BLaER1 (cell line): ENCODE data around the gene TCF12.

ENCODE experiments used
- H3K27ac ChIP-seq: shearing (Covaris generic); formaldehyde crosslinking; 2 replicates; pipeline ENCODE4 v1.8.1; 2022
- H3K27me3 ChIP-seq: shearing (Covaris generic); formaldehyde crosslinking; 2 replicates; pipeline ENCODE4 v1.8.1; 2022
- H3K36me3 ChIP-seq: shearing (Covaris generic); formaldehyde crosslinking; 2 replicates; pipeline ENCODE4 v1.8.1; 2022
- H3K4me1 ChIP-seq: shearing (Covaris generic); formaldehyde crosslinking; 2 replicates; pipeline ENCODE4 v1.8.1; 2022
- H3K4me2 ChIP-seq: shearing (Covaris generic); formaldehyde crosslinking; 2 replicates; pipeline ENCODE4 v1.8.1; 2022
- H3K4me3 ChIP-seq: shearing (Covaris generic); formaldehyde crosslinking; 2 replicates; pipeline ENCODE4 v1.8.1; 2022
- H3K9ac ChIP-seq: shearing (Covaris generic); formaldehyde crosslinking; 2 replicates; pipeline ENCODE4 v1.8.1; 2022
- H3K9me3 ChIP-seq: shearing (Covaris generic); formaldehyde crosslinking; 2 replicates; pipeline ENCODE4 v1.8.1; 2022
- H4K20me1 ChIP-seq: shearing (Covaris generic); formaldehyde crosslinking; 2 replicates; pipeline ENCODE4 v1.8.1; 2022
- Cebpa-rat ChIP-seq: shearing (Covaris generic); IDR thresholded peaks from 2 replicates; pipeline ENCODE4 v1.8.1; 2022

The TCF12 gene

GRCh38 chr15:57019496-57020160, 101.2 kb downstream of the TCF12 start:
- no peak overlapping the region for H3K27ac ChIP-seq
- H3K4me3 ChIP-seq = no peak overlapping the region
- H3K27me3 ChIP-seq = no peaks in the 10 kb centered on the region
- peaks cover 22% of the 10 kb centered on the region for H3K9me3 ChIP-seq
- no peak for TF ChIP-seq Cebpa-rat
- no peak overlapping the region for H3K4me2 ChIP-seq
- H3K36me3 ChIP-seq = peaks cover 41% of the 10 kb centered on the region
- no peak overlapping the region for H3K9ac ChIP-seq
- no peaks in the 10 kb centered on the region for H3K4me1 ChIP-seq
- peaks cover 71% of the 10 kb centered on the region for H4K20me1 ChIP-seq

DNA sequence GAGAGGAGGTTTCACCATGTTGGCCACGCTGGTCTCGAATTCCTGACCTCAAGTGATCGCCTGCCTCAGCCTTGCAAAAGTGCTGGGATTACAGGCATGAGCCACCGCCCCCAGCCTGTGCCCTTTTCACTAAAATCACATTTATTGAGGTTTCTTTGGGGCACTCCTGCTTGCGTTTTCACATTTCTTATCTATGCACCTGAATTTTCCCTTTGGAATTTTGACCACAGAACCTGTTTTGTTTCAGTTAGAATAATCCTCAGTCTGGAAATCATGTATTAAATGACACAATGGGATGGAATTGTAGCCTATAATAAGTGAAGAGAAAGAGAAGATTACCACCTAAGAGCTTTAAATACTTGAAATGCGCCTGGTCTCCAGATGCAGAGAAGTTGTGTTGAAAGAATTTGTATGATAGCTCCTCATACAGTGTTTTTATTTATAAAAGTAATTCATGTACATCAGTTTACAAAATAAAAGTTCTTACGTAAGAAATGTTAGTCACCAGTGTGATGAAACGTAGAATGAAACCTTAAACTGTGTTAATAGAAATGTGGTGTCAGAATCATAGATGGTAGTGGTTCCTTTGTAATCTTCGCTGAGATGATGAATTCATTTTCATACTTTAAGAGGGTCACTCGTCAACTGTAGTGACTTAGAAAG, 107.0 kb downstream of the TCF12 start:
- peaks cover 37% of the 10 kb centered on the region for H3K36me3 ChIP-seq
- H3K4me3 ChIP-seq = no peak overlapping the region
- H3K9ac ChIP-seq = no peak overlapping the region
- no peaks in the 10 kb centered on the region for H3K4me1 ChIP-seq
- peaks cover 28% of the 10 kb centered on the region for H3K9me3 ChIP-seq
- no peak overlapping the region for H3K27ac ChIP-seq
- no peaks in the 10 kb centered on the region for H3K27me3 ChIP-seq
- no peak overlapping the region for H3K4me2 ChIP-seq
- TF ChIP-seq Cebpa-rat = no peak
- H4K20me1 ChIP-seq = peaks cover 68% of the 10 kb centered on the region

- Histone ChIP-seq H3K27me3 (no peaks in the 10 kb centered on the region), H3K4me3 (no peak overlapping the region), H3K9me3 (peaks cover 25% of the 10 kb centered on the region), H3K9ac (no peak overlapping the region), H3K27ac (no peak overlapping the region), H4K20me1 (peaks cover 70% of the 10 kb centered on the region), H3K4me2 (no peak overlapping the region), H3K4me1 (0 out of 2 replicates have a peak, but pooled peaks cover under 1% of the 10 kb centered on the region), H3K36me3 (peaks cover 35% of the 10 kb centered on the region)
- TF ChIP-seq Cebpa-rat = no peak
These were observed 107.7 kb downstream of the TCF12 start for GRCh38 chr15:57026016-57026592.

DNA sequence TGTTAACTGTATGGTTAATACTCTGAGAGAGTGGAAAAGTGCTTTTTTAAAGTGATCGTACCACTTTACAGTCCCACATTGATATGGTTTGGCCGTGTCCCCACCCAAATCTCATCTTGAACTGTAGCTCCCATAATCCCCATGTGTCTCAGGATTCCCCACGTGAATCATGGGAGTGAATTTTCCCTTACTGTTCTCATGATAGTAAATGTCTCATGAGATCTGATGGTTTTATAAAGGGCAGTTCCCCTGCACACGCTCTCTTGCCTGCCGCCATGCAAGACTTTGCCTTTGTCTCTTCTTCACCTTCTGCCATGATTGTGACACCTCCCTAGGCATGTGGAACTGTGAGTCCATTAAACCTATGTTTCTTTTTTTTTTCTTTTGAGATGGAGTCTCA, 109.2 kb downstream of the TCF12 start:
- Histone ChIP-seq H3K9me3 (peaks cover 18% of the 10 kb centered on the region), H3K4me2 (no peak overlapping the region), H3K27ac (no peak overlapping the region), H3K4me1 (peaks cover 9% of the 10 kb centered on the region; the same call in 1 of the 2 replicates), H3K36me3 (peaks cover 27% of the 10 kb centered on the region), H3K9ac (no peak overlapping the region), H4K20me1 (peaks cover 82% of the 10 kb centered on the region), H3K4me3 (no peak overlapping the region), H3K27me3 (no peaks in the 10 kb centered on the region)
- TF ChIP-seq Cebpa-rat = no peak

DNA sequence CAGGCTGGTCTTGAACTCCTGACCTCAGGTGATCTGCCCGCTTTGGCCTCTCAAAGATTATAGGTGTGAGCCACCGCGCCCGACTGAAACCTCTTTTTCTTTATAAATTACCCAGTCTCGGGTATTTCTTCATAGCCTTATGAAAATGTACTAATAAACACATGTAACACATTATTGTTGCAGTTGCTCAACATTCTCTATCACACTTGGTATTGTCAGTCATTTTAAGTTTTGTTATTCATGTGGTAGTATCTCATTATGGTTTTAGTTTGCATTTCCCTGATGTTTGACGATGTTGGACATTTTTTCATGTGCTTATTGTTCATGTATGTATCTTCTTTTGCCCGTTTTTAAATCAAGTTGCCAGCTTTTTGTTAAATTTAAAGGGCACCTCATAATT, 109.7 kb downstream of the TCF12 start:
- Histone ChIP-seq H3K9me3 (peaks cover 18% of the 10 kb centered on the region), H3K27me3 (no peaks in the 10 kb centered on the region), H3K4me2 (no peak overlapping the region), H3K27ac (no peak overlapping the region), H3K4me1 (peaks cover 9% of the 10 kb centered on the region; the same call in 1 of the 2 replicates), H3K4me3 (no peak overlapping the region), H3K9ac (no peak overlapping the region), H4K20me1 (peaks cover 85% of the 10 kb centered on the region), H3K36me3 (peaks cover 27% of the 10 kb centered on the region)
- no peak for TF ChIP-seq Cebpa-rat

DNA sequence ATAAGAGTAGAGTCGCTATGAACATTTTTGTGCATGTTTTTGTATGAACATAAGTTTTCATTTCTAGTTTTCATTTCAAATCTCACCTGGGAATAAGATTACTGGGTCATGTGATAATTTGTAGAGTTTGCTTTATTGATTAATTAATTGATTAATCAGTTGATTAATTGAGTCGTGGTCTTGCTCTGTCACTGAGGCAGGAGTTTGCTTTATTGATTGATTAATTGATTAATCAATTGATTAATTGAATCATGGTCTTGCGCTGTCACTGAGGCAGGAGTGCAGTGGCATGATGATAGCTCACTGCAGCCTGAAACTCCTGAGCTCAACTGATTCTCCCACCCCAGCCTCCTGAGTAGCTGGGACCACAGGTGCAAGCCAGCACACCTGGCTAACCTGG, 111.6 kb downstream of the TCF12 start:
- Histone ChIP-seq H3K27ac (no peak overlapping the region), H3K27me3 (no peaks in the 10 kb centered on the region), H4K20me1 (peaks cover 89% of the 10 kb centered on the region), H3K4me1 (peaks cover 9% of the 10 kb centered on the region; the same call in 1 of the 2 replicates), H3K4me3 (no peak overlapping the region), H3K36me3 (peaks cover 14% of the 10 kb centered on the region), H3K9ac (no peak overlapping the region), H3K9me3 (peaks cover 11% of the 10 kb centered on the region), H3K4me2 (no peak overlapping the region)
- no peak for TF ChIP-seq Cebpa-rat

DNA sequence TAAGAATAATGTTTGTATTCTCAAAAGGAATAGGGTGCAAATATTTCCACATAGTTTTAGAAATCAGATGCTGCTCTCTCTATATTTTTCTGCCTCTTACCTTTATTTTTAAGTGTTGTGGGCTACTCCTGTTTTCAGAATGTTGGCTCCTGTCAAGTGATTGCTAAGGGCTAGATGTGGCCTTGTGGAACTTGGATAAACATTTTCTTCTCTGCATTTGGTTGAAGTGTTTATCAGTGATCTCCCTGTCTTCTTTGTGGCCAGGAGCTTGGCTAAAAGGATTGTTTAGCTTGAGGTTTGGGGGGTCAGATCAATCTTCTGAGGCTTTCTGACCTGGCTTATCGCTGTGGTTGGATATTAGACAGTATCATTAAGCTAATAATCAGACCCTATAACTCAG, 112.6 kb downstream of the TCF12 start:
- Histone ChIP-seq H3K4me2 (no peak overlapping the region), H3K27me3 (no peaks in the 10 kb centered on the region), H3K27ac (no peak overlapping the region), H3K9me3 (peaks cover 11% of the 10 kb centered on the region), H3K4me1 (peaks cover 15% of the 10 kb centered on the region), H3K9ac (no peak overlapping the region), H3K4me3 (no peak overlapping the region), H4K20me1 (peaks cover 90% of the 10 kb centered on the region), H3K36me3 (peaks cover 20% of the 10 kb centered on the region)
- TF ChIP-seq Cebpa-rat = no peak

- Histone ChIP-seq H3K4me3 (no peak overlapping the region), H3K36me3 (peaks cover 18% of the 10 kb centered on the region), H3K4me1 (peaks cover 19% of the 10 kb centered on the region), H3K9me3 (peaks cover 11% of the 10 kb centered on the region), H3K4me2 (no peak overlapping the region), H3K27ac (no peak overlapping the region), H3K9ac (no peak overlapping the region), H4K20me1 (peaks cover 90% of the 10 kb centered on the region), H3K27me3 (no peaks in the 10 kb centered on the region)
- no peak for TF ChIP-seq Cebpa-rat
These were observed 113.2 kb downstream of the TCF12 start for GRCh38 chr15:57031605-57032004.

- Histone ChIP-seq H3K27me3 (no peaks in the 10 kb centered on the region), H3K9me3 (peaks cover 17% of the 10 kb centered on the region), H3K4me3 (no peak overlapping the region), H3K9ac (no peak overlapping the region), H3K36me3 (peaks cover 18% of the 10 kb centered on the region), H4K20me1 (peaks cover 89% of the 10 kb centered on the region), H3K27ac (no peak overlapping the region), H3K4me1 (peaks cover 26% of the 10 kb centered on the region), H3K4me2 (no peak overlapping the region)
- no peak for TF ChIP-seq Cebpa-rat
These were observed 113.9 kb downstream of the TCF12 start for GRCh38 chr15:57032338-57032737.

DNA sequence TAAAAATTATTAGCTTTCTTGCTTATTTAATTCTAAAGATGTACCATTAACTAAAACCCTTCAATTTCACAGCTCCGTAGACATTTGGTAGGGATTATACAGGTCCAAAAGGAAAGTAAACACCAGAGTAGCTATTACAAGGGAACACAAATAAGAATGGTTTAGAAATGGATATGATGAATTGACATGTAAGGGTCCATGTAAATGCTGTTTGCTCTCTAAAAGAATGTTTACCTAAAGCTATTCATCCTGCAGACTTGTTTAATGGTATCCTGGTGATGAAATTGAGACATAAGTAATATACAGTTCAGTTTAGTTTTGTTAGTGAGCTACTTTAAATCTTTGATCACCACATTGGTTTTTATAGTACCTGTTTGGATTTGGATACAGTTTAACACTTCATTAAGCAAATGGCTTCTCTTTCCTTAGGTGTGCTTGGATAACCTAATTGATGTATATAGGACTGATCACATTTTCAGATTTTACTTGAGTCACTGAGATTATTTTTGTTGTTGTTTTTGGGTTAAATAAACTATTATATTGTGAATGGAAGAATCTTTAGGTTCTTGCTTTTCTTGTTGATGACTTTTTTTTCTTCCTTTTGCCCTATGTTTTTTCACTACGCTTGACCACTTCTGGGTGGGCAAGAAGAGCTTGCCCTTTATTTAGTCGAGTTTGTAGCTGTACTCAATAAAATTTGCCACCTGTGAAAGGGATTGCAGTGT, 115.4 kb downstream of the TCF12 start:
- H3K27ac ChIP-seq = no peak overlapping the region
- no peak overlapping the region for H3K4me2 ChIP-seq
- peaks cover 11% of the 10 kb centered on the region; the same call in 1 of the 2 replicates for H3K9me3 ChIP-seq
- peaks cover 38% of the 10 kb centered on the region for H3K4me1 ChIP-seq
- H4K20me1 ChIP-seq = peaks cover 80% of the 10 kb centered on the region
- no peak overlapping the region for H3K4me3 ChIP-seq
- 0 out of 2 replicates have a peak, but pooled peaks cover 9% of the 10 kb centered on the region for H3K36me3 ChIP-seq
- no peak for TF ChIP-seq Cebpa-rat
- no peak overlapping the region for H3K9ac ChIP-seq
- H3K27me3 ChIP-seq = no peaks in the 10 kb centered on the region
